GM11168 (cell line): ENCODE measurements around the gene FBXW11.
"Not testable (repeated sequence)": the region's sequence is repeated elsewhere in the genome, so short reads cannot be mapped to it uniquely, and the experiment has no call there.

ENCODE experiments used
- in situ Hi-C: fragments of 300-500 bp; cut with MboI; formaldehyde crosslinking; loops from one replicate; pipeline ENCODE4 v1.12.0; 2022; ENCODE audit warnings: low sequenced_read_pairs; ENCODE audit not compliant: unreplicated experiment

The FBXW11 gene

GRCh38 chr5:171957591-171958251 lies 48.7 kb downstream of the FBXW11 start:
- in situ Hi-C loops = no loop called here

DNA sequence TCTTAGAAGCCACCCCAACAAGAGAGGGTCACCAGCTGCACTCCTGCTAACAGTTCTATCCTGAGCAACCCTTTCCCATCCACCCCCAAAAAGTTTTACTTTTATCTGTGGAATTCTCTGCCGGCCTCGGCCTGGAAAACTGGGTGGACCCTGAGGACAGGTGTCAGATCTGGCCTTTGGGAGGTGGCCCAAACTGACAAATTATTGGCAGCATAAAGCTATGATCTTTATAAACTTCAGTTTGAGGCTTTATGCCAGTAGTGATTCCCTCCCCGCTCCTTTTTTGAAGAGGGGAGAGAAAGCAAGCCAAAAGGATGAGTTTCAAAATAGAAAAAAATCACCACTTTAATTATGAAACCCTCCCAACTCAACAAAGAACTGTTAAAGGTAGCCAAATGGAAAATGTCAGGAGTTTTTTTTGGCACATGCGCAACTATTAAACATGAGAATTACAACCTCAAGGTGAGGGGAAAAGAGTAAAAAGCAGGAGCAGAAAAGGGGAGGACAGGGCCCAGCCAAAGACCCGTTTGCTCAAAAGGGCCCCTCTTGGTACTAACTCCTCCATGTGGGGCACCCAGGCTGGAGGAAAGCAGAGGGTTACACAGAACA lies 49.4 kb downstream of the FBXW11 start:
- in situ Hi-C loops = no loop called here

DNA sequence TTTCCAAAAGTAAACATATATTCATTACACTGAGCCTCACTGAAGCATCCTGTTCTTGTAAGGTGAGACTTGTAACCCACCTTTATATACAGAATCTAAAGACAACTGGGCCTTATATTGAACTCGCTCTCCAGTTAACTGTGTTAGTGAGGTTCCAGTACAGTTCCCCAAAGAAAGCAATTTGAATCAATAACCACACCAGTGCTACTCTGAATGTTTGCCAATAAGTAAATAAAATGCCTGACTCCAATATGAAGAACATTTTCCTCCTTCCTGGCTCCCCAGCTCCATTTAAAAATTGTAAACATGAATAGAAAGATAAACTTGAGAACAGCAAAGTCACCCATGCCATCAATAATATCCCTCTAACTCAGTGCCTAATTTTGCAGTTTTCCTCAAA lies 50.1 kb downstream of the FBXW11 start:
- in situ Hi-C loops = no loop called here

- in situ Hi-C loops = no loop called here
These were observed 50.7 kb downstream of the FBXW11 start for GRCh38 chr5:171955761-171956160.

GRCh38 chr5:171954721-171955120 lies 51.7 kb downstream of the FBXW11 start:
- in situ Hi-C loops = no loop called here

DNA sequence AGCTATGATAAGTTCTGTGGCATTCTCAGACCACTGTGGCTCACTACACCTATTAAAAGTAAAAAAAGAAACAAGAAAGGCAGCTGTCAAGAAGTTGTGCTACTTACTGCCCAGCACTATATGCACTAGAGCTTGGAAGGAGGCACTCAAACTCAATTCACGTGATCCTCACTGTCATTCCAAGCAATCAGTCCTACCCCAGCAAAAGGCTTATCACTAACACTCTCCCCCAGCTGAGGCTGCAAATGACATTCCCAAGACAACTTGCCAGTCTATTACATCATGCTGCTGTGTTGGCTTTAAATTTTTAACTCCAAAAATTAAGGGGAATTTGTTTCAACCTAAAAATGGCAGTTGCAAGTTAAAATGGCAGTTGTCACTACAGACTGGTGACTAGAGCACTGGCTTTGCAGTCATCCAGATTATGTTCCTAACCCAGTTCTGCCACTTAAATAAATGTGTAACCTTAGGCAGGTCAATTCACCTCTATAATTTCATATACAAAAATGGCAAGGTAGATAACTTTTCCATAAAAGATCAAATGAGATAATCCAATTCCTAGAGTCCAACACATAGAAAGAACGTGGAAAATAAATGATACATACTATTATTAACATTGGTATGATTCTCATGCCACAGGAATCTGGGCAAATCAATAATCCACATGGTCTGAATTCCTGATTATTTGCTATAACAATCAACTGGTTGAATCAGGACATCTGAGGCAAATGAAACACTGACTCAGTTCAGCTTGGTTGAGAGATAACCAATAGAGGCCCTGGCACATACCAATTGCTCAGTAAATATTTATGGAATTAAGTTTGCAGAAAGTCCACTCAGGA lies 52.4 kb downstream of the FBXW11 start:
- in situ Hi-C loops = no loop called here

DNA sequence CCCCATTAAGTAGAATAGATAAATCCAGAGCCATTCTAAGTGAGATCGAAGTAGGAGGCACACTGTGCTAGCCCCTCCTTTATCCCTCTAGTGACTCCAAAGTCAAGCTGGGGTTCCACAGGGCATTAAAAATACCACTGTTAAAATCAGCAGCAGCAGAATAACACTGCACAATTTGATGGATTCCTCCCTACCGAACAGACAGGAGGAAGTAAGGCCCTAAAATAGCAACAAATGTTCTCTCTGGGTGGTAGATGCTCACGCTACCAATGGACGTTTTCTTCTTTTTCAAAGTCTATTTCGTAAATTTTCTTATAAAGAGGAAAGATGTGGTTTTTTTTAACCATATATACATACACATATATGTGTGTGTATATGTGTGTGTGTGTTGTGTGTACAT lies 54.4 kb downstream of the FBXW11 start:
- in situ Hi-C loops = no loop called here

DNA sequence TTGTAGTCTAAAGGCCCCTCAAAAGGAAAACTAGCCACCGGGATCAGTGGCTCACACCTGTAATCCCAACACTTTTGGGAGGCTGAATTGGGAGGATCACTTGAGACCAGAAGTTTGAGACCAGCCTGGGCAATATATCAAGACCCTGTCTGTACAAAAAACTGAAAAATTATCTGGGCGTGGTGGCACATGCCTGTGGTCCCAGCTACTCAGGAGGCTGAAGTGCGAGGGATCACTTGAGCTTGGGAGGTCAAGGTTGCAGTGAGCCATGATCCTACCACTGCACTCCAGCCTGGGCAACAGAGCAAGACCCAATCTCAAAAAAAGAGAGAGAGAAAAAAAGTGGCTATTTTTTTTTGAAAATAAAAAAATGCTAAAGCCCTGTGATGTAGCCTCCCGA lies 55.2 kb downstream of the FBXW11 start:
- in situ Hi-C loops = no loop called here

DNA sequence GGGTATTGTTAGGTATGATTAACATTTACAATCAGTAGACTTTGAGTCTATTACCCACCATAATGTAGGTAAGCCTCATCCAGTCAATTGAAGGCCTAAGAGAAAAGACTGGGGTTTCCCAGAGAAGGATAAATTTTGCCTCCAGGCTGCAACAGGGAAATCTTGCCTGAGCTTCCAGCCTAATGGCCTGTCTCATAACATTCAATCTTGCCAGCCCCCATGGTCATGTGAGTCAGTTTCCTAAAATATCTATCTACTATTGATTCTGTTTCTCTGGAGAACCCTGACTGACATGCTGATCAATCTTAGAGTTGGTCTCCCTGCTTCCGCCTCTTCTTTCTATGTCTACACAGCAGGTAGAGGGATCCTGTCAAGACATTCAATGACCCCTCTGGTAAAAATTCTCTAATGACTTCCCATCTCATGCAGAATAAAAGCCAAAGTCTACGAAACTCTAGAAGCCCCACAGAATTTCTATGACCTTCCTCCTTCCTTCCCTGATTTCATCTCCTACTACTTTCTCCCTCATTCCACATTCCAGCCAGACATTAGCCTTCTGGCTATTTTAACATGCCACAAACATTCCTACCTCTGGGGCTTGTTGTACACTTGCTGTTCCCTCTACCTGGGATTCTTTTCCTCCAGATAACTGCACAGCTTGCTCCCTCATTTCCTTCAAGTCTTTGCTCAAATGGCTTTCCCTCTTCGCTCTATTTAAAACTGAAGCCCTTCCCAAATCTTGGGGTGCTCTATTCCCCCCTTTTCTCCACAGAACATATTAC lies 60.2 kb downstream of the FBXW11 start:
- in situ Hi-C loops = no loop called here

DNA sequence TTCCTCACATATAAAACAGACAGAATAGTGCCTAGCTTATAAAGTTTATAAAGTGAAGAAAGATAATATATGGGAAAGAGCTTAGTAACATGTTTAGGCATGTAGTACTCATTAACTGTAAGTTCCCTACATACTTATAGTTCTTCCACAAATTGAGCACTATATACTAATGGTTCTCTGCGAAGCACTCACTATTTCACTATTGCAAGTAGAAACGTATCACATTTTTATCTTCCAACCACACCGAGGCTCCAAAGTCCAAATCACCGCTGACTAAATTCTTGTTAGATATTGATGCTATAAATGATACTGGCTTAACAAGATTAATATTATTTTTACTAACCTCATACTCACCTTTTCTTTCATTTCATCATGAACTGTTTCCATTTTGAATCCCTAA lies 61.0 kb downstream of the FBXW11 start:
- in situ Hi-C loops = no loop called here

DNA sequence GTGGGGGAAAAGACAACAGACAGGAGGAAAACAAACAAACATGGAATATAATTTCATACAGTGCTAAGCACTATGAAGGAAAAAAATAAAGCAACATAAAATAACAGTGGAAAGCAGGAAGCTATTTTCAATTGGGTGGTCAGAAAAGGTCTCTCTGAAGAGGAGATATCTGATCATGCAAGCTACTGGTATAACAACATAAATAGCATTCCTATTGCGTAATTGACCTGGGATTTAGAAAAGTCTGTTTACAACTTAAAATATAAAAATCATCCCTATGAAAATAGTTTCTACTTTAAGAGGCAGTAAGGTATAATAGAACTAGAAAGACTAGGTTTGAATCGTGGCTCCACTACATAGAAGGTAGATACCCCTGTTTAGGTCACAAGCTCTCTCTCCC lies 61.4 kb downstream of the FBXW11 start:
- in situ Hi-C loops = no loop called here

DNA sequence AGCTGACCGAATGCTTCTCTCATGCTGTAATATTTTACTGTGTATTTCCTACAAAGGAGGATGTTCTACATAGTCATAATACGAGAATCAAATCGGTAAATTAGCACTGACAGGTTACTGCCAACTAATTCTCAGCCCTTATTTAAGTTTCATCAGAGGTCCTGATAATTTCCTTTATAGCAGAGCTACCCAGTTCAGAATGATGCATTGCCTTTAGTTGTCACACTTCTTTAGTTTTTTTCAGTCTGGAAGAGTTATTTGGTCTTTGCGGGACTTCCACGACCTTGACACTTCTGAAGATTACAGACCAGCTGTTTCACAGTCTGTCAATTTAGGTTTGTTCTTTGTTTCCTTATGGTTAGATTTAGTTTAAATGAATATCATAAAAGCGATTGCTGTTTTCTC lies 64.3 kb downstream of the FBXW11 start:
- in situ Hi-C loops = not testable (repeated sequence)

DNA sequence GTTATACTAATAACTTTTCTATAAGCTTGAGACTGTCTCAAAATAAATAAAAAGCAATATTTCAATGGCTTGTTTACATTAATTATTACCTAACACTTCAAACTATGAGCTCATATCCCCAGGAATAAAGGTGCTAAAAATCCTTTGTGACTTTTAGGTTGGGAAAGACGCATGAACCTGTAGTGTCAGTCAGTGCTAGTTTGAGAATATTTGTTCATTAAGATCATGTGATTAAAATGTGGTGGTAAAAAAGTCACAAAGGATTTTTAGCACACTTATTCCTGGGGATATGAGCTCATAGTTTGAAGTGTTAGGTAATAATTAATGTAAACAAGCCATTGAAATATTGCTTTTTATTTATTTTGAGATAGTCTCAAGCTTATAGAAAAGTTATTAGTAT lies 64.8 kb downstream of the FBXW11 start:
- in situ Hi-C loops = not testable (repeated sequence)

DNA sequence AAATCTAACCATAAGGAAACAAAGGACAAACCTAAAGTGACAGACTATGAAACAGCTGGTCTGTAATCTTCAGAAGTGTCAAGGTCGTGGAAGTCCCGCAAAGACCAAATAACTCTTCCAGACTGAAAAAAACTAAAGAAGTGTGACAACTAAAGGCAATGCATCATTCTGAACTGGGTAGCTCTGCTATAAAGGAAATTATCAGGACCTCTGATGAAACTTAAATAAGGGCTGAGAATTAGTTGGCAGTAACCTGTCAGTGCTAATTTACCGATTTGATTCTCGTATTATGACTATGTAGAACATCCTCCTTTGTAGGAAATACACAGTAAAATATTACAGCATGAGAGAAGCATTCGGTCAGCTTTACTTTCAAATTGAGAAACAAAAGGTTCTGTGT lies 65.2 kb downstream of the FBXW11 start:
- in situ Hi-C loops = not testable (repeated sequence)

DNA sequence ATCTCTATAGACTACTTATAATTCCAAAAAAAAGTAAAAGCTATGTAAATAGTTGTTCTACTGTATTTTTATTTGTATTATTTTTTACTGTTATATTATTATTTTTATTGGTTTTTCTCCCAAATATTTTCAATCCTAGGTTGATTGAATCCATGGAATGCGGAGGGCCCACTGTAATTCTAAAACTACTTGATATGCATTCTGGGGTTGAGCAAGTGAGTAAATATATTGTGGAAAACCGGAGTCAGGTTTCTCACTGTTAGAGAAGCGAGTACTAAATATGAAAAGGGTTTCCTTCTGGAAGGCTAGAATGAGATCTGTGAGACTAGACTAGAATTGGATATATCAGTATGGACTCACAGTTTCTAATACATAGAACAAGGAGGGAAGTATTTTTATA lies 66.5 kb downstream of the FBXW11 start:
- in situ Hi-C loops = no loop called here

GRCh38 chr5:171938358-171938757 lies 68.1 kb downstream of the FBXW11 start:
- in situ Hi-C loops = no loop called here

DNA sequence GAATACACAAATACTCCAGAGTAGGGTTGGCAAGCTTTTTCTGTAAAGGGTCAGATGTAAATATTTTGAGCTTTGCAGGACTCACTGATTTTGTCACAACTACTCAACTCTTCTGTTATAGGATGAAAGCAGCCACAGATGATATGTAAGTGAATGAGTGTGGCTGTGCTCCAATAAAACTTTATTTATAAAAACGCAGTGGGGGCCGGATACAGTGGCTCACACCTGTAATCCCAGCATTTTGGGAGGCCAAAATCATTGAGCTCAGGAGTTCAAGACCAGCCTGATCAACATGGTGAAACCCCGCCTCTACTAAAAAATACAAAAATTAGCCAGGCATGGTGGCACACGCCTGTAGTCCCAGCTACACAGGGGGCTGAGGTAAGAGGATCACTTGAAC lies 69.1 kb downstream of the FBXW11 start:
- in situ Hi-C loops = no loop called here

DNA sequence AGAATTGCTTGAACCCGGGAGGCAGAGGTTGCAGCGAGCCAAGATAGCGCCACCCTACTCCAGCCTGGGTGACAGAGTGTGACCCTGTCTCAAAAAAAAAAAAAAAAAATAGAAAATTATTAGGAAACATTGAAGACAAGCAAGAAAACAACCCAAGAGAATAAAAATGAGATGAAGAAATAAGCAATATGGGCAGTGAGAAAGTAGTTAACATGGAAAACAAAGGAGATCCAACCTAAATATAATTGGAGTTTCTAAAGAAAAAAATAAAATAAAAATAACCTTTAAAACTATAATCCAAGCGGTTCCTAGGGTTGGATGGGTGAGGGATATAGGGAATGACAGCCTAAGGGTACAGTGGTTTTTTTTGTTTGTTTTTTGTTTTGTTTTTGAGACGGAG lies 71.9 kb downstream of the FBXW11 start:
- in situ Hi-C loops = no loop called here

DNA sequence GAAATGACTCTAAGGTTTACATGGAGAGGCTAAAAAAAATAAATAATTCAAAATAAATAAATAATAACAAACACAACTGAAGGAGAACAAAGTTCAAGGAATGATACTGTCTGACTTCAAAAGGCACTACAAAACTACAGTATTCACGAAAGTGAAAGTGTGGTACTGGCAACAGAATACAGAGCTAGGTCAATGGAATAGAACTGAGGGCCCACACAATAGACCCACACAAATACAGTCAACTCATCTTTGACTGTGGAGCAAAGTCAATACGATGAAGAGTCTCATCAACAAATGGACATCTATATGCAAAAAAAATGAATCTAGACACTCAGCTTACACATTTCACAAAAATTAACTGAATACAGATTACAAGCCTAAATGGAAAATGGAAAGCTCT lies 75.3 kb downstream of the FBXW11 start:
- in situ Hi-C loops = no loop called here

GRCh38 chr5:171927345-171927941 lies 79.0 kb downstream of the FBXW11 start:
- in situ Hi-C loops = no loop called here
